Tibial artery (tissue), 4 donors: ENCODE measurements around the gene ZFHX2.

Source experiments
- DNase-seq, 2 donors: peaks; one replicate each; pipeline ENCODE4 v3.0.0-alpha.2; 2019
- H3K27ac ChIP-seq, 2 donors: fragments of 200-600 bp; sonication (generic) in 1 of 2; 1 replicate in 1 of 2; 2 replicates in 1 of 2; pipeline ENCODE4 v1.5.1; 2018 to 2019; ENCODE audit warnings: mild to moderate bottlenecking in 1 of 2
- H3K27me3 ChIP-seq, 2 donors: fragments of 200-600 bp; sonication (generic) in 1 of 2; one replicate each; pipeline versions ENCODE4 v1.5.1 to v1.6.0; 2016 to 2019
- H3K36me3 ChIP-seq, 3 donors: fragments of 200-600 bp; sonication (generic) in 2 of 3; one replicate each; pipeline ENCODE4 v1.5.1; 2016 to 2019; ENCODE audit warnings: mild to moderate bottlenecking in 2 of 3
- H3K4me1 ChIP-seq, 4 donors: fragments of 200-600 bp; sonication (generic) in 2 of 4; 1 replicate in 3 of 4; 2 replicates in 1 of 4; pipeline ENCODE4 v1.5.1; 2016 to 2019
- H3K4me3 ChIP-seq, 2 donors: fragments of 200-600 bp; sonication (generic) in 1 of 2; 1 replicate in 1 of 2; 2 replicates in 1 of 2; pipeline ENCODE4 v1.5.1; 2018 to 2019; ENCODE audit warnings: mild to moderate bottlenecking in 2 of 2
- H3K9me3 ChIP-seq, 3 donors: fragments of 200-600 bp; sonication (generic) in 1 of 3; one replicate each; pipeline ENCODE4 v1.5.1; 2016 to 2019
- intact Hi-C: fragments of 100-400 bp; cut with DNase I; formaldehyde crosslinking; loops from one replicate; pipeline ENCODE4 v1.15.0; 2023; ENCODE audit warnings: low total_unique reads
- TF ChIP-seq, protein P1 (sequence below), 2 experiments: fragments of 200-600 bp in 1 of 2; fragments of 450-650 bp in 1 of 2; IDR thresholded peaks; one replicate each; pipeline ENCODE4 v1.5.1; 2017 to 2019; ENCODE audit warnings: antibody characterized with exemption in 2 of 2, mild to moderate bottlenecking in 1 of 2, moderate library complexity in 1 of 2

Gene ZFHX2

DNA sequence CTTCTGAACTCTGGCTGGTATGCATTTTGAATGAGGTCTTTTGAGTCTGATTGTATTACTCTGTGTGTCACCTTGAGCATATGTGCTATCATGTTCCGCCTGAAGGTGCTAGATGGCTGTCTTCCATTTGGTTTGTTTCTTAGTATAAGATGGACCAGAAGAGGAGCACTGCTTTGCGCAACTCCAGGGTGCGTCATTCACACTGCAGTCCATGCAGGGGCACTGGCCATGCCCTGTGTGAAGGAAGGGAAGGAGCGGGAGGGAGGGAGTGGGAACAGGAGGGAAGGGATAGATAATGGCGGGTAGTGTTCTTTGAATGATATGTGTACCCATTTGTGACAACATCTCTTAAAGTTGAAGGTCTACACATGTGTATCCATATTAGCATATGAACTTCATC lies 8.2 kb downstream of the ZFHX2 start:
- no peaks in the 10 kb centered on the region for H3K9me3 ChIP-seq
- TF ChIP-seq, protein P1, sequence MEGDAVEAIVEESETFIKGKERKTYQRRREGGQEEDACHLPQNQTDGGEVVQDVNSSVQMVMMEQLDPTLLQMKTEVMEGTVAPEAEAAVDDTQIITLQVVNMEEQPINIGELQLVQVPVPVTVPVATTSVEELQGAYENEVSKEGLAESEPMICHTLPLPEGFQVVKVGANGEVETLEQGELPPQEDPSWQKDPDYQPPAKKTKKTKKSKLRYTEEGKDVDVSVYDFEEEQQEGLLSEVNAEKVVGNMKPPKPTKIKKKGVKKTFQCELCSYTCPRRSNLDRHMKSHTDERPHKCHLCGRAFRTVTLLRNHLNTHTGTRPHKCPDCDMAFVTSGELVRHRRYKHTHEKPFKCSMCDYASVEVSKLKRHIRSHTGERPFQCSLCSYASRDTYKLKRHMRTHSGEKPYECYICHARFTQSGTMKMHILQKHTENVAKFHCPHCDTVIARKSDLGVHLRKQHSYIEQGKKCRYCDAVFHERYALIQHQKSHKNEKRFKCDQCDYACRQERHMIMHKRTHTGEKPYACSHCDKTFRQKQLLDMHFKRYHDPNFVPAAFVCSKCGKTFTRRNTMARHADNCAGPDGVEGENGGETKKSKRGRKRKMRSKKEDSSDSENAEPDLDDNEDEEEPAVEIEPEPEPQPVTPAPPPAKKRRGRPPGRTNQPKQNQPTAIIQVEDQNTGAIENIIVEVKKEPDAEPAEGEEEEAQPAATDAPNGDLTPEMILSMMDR (IDR thresholded peaks at IDR 0.05): no peak
- H3K4me1 ChIP-seq: no peaks in the 10 kb centered on the region
- intact Hi-C loops: no loop called here
- no peak for DNase-seq
- no peak overlapping the region for H3K27ac ChIP-seq
- H3K36me3 ChIP-seq: no peaks in the 10 kb centered on the region
- H3K4me3 ChIP-seq: no peak overlapping the region
- H3K27me3 ChIP-seq: no peaks in the 10 kb centered on the region

DNA sequence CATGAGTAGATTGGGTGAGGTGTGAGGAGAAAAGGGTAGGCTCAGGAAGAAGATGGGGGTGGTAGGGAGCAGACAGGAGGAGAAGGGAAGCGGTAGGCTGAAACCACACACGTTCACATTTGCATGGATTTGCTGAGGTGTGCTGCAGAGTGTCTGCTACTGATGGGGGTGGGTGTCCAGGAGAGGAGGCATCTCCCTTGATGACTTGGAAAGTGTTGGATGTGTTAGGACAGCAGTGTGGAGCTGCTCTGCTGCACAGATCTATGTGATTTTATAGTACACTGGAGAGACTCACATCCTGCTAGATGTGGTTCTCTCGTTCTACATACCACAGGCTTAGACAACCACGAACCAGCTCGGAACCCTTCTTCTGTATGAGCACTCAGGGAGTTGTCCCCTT lies 9.3 kb downstream of the ZFHX2 start:
- Histone ChIP-seq H3K4me1 (no peaks in the 10 kb centered on the region), H3K4me3 (no peak overlapping the region), H3K36me3 (no peaks in the 10 kb centered on the region), H3K9me3 (no peaks in the 10 kb centered on the region), H3K27ac (no peak overlapping the region), H3K27me3 (no peaks in the 10 kb centered on the region)
- TF ChIP-seq, protein P1 (IDR thresholded peaks at IDR 0.05): no peak
- no peak for DNase-seq
- intact Hi-C loops: no loop called here

DNA sequence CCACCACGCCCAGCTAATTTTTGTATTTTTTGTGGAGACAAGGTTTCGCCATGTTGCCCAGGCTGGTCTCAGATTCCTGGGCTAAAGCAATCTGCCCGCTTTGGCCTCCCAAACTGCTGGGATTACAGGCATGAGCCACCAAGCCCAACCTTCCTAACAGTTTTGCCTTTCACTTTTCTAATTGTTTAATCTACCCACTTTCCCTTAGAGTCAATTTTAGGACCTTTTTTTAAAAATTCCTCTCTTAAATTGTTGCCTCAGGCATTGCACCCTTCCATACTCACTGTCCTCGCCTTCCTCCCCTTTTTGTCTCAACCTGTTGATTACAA lies 11.5 kb downstream of the ZFHX2 start:
- Histone ChIP-seq H3K27me3 (no peaks in the 10 kb centered on the region), H3K27ac (no peak overlapping the region), H3K4me1 (no peaks in the 10 kb centered on the region), H3K36me3 (peaks cover 0 to under 1% (median 0%) of the 10 kb centered on the region in 3 donors), H3K4me3 (no peak overlapping the region), H3K9me3 (no peaks in the 10 kb centered on the region)
- intact Hi-C loops: no loop called here
- no peak for DNase-seq
- TF ChIP-seq, protein P1 (IDR thresholded peaks at IDR 0.05): no peak

DNA sequence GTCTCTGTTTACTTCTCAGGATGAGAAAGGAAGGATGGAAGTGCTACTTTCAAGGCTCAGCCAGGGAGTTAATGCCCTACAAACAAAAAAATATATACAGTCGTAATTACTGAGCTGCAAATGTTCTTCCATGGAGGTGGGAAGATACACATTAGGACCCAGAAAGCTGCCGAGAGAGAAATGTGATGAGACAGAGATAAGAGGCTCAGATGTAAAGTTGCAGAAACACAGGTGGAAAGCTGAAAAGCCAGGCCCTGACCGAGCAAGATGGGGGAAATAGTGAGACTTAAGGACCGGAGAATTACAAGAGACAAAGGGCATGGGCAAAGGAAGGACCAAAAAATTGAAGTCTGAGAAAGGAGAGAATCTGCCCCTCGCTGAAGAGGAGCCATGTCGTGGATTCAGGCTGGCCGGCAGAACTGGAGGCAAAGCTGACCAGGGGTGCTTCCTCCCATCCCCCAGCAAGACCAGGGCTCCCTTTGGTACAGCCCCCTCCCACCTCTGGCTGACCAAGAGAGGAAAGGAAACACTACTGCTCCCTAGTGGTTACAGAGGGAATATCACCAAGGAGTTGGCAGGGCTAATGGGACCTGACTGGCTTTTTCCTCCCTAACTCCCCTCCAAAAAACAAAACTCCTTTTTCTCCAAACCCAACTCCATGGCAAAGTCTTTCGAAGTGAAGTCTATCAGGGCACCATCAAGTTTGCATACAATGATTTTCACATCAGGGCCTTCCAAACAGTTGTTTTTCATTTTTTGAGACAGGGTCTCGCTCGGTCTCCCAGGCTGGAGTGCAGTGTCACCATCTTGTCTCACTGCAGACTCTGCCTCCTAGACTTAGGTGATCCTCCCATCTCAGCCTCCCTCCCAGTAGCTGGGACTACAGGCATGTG lies 12.1 kb downstream of the ZFHX2 start:
- peaks cover 0 to 6% (median 0%) of the 10 kb centered on the region in 3 donors for H3K36me3 ChIP-seq
- no peaks in the 10 kb centered on the region for H3K9me3 ChIP-seq
- intact Hi-C loops: no loop called here
- no peak for DNase-seq
- TF ChIP-seq, protein P1 (IDR thresholded peaks at IDR 0.05): peak; percentile 50 to 66
- H3K4me3 ChIP-seq: no peak overlapping the region
- H3K4me1 ChIP-seq: no peaks in the 10 kb centered on the region
- no peaks in the 10 kb centered on the region for H3K27me3 ChIP-seq
- H3K27ac ChIP-seq: no peak overlapping the region

DNA sequence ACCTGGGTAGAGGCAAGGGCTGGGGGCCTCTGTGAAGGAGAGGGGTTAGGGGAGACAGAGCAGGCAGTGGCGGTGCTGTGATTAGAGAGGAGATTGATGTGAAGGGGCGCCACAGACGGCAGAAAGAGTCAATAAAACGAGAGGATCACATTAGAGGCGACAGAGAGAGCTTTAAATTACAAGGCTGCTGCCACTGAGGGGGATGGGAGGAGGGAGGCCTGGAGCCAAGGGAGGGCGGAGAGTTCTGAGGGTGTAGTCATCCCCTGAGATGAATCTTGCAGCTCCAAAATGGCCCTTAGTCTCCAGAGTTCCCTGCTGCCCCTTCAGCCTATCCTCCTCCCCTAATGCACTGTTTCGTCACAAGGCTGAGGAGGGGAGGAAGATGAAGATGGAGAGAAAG lies 12.8 kb downstream of the ZFHX2 start:
- H3K27ac ChIP-seq: no peak overlapping the region
- H3K4me3 ChIP-seq: no peak overlapping the region
- intact Hi-C loops: no loop called here

More for the DNA sequence above, 12.8 kb downstream of the ZFHX2 start:
- no peaks in the 10 kb centered on the region for H3K27me3 ChIP-seq
- H3K9me3 ChIP-seq: no peaks in the 10 kb centered on the region
- TF ChIP-seq, protein P1 (IDR thresholded peaks at IDR 0.05): no peak
- peaks cover 0 to 8% (median 0%) of the 10 kb centered on the region in 3 donors for H3K36me3 ChIP-seq
- H3K4me1 ChIP-seq: no peaks in the 10 kb centered on the region
- no peak for DNase-seq
